ENCODE measurements around the gene DPP10.

DPP10 gene

DNA sequence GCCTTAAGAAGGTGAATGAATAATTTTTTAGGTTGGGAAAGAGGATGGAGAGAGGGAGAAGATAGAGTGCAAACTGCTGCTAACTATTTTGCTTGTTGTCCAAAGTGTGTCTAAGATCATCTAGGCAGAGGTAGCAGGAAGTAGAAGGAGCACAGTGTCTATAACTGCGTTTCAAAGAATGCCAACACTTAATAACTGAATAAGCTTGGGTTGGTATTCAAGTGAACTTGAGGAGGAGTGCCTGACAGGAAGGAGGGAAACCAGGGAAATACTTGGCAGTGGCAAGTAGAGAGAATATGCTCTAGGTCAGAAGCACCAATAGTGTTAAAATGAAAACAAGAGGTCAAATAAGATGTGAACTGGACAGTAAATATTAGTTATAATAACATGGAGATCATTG is 155.9 kb downstream of the DPP10 start:
- TF ChIP-seq, protein P1, sequence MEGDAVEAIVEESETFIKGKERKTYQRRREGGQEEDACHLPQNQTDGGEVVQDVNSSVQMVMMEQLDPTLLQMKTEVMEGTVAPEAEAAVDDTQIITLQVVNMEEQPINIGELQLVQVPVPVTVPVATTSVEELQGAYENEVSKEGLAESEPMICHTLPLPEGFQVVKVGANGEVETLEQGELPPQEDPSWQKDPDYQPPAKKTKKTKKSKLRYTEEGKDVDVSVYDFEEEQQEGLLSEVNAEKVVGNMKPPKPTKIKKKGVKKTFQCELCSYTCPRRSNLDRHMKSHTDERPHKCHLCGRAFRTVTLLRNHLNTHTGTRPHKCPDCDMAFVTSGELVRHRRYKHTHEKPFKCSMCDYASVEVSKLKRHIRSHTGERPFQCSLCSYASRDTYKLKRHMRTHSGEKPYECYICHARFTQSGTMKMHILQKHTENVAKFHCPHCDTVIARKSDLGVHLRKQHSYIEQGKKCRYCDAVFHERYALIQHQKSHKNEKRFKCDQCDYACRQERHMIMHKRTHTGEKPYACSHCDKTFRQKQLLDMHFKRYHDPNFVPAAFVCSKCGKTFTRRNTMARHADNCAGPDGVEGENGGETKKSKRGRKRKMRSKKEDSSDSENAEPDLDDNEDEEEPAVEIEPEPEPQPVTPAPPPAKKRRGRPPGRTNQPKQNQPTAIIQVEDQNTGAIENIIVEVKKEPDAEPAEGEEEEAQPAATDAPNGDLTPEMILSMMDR (conservative IDR thresholded peaks at IDR 0.05), result no peak
- H3K27ac ChIP-seq, result no peak overlapping the region

DNA sequence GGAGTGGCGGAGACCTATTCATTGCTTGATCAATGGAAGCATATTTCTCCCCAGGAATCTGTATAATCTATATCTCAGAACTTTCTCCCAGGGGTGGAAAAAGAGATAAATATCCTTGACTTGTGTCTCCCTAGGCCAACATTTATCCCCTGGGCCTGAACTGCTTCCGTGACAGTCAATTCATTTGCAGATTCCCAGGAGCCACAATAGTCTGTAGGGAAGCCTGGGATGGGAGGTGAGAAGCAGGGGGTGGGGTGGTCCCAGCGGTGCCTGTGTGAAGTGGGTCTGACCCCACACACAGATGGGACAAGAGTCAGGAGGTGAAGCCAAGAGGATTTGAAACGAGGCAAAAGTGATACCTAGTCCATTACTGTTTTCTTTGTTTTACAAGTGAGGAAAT is 166.8 kb downstream of the DPP10 start:
- no peak overlapping the region for H3K27ac ChIP-seq
- TF ChIP-seq, protein P1 (conservative IDR thresholded peaks at IDR 0.05), result no peak

DNA sequence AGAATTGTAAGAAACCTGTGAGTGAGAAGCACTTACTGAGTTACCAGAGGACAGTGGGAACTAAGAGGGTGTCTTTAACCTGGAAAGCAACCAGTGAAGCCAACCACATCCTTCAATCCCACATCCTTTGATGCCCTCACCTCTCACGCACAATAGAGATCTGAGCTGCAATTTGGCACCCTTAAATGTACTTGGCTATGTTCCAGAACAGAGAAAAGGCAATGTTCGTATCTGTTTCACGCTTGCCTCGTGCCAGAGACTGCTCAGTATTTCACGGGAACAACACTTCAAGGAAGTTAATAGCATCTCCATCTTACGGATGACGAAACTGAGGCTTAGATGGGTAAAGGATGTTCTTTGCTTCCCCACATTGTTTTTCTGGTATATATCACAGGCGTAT is 167.4 kb downstream of the DPP10 start:
- no peak overlapping the region for H3K27ac ChIP-seq
- TF ChIP-seq, protein P1 (conservative IDR thresholded peaks at IDR 0.05), result no peak

DNA sequence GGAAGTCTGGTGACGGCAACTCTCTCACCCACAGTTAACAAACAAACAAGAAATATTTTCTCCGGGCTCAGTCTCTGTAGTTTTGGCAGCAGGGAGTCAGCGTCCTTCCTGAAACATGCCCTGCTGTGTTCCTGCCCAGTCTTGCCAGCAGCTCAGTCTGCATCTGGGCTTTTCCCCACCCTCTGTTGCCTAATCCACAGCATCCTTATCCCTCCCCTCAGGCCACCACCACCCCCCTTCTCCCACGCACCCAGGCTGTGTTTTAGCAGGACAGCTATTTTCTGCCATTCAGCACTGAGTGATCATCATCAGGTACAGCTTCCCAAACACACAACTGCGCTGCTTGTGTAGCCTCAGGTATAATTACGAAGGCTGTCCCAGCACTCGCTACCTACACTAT is 168.2 kb downstream of the DPP10 start:
- TF ChIP-seq, protein P1 (conservative IDR thresholded peaks at IDR 0.05), result no peak
- no peak overlapping the region for H3K27ac ChIP-seq

DNA sequence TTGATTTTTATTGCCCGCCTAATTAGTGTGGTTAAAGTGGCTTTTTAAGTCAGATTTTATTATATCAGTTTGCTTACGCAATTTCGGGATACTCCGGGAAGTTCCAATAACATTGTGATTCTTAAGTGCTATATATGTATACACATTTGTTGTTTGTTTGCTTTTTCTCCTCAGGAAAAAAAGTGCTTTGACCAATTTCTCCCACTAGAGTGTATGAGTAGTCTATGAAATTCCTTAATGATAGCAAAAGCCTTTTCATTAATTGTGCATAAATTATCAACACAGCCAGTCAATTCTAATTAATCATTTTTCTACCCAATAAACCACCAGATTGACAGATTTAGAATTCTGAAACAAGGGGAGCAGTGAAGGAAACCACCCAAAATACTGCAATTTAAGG is 172.2 kb downstream of the DPP10 start:
- no peak overlapping the region for H3K27ac ChIP-seq
- TF ChIP-seq, protein P1 (conservative IDR thresholded peaks at IDR 0.05), result peak; percentile 24; the same call in 1 of the 2 replicates

DNA sequence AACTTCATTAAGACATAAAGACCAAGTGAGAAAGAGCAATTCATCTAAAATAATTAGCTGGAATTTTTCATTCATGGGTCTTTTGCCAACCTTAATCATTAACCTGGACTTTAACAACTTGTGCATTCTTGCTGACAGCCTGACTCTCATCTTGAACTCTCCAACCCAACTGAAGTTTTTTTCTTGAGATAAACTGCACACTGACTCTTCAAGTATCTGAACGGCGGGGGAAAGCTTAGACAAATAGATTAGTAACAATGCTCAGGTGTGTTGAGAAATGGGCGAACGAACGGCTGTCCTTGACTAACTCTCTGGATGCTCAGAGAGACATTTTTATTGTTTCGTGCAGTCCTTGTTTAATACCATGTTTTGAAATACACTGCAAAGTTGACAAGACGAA is 186.0 kb downstream of the DPP10 start:
- H3K27ac ChIP-seq, result no peak overlapping the region
- TF ChIP-seq, protein P1 (conservative IDR thresholded peaks at IDR 0.05), result no peak

DNA sequence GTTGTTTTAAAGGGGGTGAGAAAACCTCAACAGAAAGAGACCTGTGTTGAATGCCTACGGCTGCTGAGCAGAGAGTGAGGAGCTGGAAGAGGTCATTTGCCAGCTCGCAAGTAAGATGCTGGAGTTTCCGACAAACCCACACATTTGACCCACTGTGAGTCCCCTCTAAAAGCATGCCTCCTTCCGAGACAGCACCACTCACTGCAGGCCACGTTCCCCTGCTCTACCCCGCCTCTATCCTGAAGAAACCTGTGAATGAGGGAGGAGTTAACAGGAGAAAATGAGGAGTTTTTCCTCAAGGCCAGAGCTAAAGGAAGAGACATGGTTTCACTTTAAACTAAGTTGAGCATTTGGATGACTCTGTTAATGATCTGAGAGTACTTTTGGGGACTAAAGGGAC is 188.7 kb downstream of the DPP10 start:
- no peak overlapping the region for H3K27ac ChIP-seq
- TF ChIP-seq, protein P1 (conservative IDR thresholded peaks at IDR 0.05), result no peak
